GM18507 (cell line): ENCODE data around the gene RALGPS1.

Experiments used
- DNase-seq: peaks from one replicate; pipeline ENCODE4 v3.0.0; 2011; ENCODE audit warnings: low read depth; ENCODE audit not compliant: insufficient read length; ENCODE audit errors: extremely low spot score
- FAIRE-seq: peaks from 2 replicates; lab custom pipeline; 2011; peaks lifted over from hg19 to GRCh38; lab: Jason Lieb, UNC

Gene RALGPS1

DNA sequence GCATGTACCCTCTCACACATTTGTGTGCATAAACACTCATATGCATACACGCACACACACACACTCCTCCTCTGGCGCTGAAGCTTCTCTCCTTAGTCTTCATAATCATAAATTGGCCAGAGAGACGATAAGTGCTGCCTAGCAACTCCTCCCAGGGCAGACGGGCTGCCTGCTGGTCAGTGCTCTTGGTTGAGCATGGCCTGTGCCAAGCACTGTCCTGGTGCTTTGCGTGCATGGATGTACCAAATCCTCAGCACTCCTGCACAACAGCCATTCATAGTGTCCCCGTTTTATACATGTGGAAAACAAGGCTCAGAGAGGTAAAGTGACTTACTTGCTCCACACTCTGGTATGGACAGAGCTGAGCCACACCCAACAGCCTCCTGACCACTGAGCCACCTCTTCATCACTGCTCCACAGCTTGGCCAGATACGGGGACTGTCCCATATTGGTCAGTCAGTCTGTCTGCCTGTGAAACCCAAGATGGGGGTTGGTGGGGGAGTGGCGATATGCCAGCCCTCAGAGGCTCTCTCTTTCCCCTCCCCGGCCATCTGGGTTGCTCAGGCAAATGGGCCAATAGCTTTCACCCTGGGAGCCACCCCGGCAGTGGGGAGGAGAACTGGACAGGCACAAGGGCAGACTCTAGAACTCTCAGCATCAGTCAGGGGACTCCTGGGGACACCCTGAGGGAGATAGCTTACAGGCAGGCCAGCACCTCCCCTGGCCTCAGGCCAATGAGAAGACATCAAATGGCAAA is 285.7 kb downstream of the RALGPS1 start:
- DNase-seq (no peak), FAIRE-seq (no peak)

DNA sequence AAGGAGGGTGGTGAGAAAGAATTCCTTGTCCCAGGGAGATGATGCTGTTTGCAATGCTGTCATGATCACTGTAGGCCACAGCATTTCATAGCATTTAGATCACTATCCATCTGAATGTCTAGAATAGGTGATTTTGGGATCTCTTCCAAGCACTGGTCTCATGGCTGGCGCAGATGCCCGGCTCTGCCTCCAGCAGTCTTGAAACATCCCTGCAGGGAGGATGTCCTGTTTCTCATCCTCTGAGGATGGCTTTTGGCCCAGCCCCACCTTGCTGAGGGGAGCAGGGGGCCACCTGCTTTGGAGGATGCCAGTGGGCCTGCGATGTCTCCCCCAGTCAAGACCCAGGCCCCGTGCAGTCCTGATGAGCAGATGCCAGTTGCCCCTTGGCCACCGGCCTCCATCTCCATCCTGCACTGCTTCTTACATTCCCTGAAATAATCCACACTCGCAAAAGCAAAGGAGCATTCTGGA is 286.5 kb downstream of the RALGPS1 start:
- no peak for DNase-seq
- no peak for FAIRE-seq

DNA sequence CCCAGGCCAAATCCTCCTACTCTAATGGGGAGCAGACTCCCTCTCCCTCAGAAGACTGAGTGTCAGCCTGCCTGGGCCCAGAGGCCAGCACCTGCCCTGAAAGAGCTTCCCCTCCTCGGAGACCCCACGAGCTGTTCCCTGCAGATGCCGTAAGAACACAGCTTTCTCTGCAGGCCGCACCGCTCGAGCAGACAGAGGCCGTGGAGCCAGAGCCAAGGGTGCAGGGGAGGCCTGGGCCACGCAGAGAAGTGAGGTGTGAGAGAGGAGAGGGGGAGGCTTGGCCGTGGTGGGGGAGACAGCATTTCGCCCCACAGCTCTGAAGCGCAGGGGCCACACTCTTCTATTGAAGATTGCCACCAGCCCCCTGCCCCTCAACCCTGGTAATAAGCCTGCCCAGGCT is 287.1 kb downstream of the RALGPS1 start:
- FAIRE-seq (no peak), DNase-seq (no peak)

DNA sequence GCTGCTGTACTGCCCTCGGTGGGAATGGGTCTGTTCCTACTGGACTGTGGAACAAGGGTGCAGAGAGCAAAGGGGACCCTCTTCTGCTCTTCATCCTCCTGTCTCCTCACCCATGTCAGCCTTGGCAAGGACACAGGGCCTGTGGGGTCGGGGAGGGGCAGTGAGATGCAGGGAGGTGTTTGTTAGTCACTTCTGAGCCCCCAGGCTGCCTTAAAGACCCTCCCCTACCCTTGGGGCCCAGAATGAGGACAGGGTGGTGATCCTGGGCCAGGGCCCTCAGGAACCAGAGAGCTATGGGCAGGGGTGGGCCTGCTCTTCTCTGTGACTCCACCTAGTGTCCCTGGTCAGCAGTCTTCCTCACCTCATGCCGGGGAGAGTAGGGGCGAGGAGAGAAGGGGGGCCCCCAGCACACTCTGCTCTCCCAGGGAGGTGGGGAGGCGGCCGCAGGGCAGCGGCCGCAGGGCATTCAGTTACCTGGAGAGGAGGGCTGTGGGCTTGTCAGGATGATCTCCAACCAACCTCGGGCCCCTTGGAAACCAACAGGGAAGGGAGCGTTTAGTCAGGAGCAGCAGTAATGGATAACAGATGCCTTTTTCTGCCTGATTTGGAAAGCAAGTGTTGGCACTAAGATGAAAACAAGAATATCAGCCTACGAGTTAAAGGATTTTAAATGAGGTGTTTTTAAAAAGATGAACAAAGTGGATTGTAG is 288.0 kb downstream of the RALGPS1 start:
- FAIRE-seq (no peak), DNase-seq (no peak)

DNA sequence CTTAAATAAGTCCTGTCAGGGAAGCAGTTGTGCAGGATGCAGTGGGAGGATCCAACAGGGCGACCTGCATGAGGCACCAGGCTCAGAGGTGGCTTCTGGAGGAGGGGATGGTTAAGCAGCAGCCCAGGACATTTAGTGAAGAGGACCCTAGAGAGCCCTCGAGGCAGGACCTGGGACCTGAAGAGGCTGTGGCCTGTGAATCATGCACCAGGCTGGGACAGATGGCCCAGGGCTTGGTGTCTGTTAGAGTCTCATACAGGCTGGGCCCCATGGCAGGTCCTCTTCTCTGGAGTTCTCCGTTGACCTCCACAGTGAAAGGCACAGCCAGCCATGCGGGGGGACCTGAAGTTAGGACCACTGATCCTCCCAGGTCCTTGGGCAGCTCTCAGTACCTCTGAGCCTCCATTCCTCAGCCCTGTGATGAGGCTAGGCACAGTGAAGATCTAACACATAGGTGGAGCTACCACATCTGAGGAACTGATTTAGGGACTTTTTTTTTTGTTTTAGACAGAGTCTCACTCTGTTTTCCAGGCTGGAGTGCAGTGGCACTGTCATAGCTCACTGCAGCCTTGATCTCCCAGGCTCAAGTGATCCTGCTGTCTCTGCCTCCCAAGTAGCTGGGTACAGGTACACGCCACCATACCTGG is 289.2 kb downstream of the RALGPS1 start:
- DNase-seq (no peak), FAIRE-seq (no peak)

- DNase-seq: no peak
- no peak for FAIRE-seq
Observed at GRCh38 chr9:127204771-127205470, 290.3 kb downstream of the RALGPS1 start.

DNA sequence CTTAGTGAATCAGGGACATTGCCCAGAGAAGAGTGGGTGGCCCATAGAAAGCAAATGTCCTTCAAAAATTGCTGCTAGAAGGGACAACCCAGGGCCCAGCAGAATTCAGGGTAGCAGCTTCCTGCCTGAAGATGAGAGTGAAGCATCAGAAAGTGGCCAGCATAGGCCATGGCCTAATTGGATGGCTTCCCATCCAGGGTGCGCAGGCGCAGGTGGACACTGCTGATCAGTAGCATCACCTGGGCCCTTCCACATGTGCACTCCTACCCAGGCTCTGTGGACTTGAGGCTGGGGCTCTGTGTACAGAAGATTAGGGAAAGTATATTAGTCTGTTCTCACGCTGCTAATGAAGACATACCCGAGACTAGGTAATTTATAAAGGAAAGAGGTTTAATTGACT is 291.4 kb downstream of the RALGPS1 start:
- no peak for DNase-seq
- FAIRE-seq: no peak

DNA sequence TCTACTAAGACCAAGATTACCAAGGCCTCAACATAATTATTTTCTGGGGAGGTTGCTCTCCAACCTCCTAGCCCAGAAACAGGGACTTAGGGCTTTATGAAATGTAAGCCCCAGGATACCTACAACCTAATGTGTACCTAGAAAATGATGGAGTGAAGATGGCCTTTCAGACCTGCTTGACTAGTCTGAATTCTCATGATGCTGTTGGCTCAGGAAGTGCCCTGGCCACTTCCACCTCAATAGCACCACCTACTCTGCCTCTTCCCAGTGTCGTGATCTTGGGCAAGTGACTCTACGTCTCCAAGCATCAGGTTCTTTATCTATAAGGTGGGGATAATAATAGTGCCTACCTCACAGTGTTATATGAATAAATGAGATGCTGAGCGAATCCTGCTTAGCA is 292.1 kb downstream of the RALGPS1 start:
- DNase-seq (no peak), FAIRE-seq (no peak)

- no peak for FAIRE-seq
- DNase-seq: no peak
Observed at GRCh38 chr9:127207734-127208410, 293.3 kb downstream of the RALGPS1 start.

DNA sequence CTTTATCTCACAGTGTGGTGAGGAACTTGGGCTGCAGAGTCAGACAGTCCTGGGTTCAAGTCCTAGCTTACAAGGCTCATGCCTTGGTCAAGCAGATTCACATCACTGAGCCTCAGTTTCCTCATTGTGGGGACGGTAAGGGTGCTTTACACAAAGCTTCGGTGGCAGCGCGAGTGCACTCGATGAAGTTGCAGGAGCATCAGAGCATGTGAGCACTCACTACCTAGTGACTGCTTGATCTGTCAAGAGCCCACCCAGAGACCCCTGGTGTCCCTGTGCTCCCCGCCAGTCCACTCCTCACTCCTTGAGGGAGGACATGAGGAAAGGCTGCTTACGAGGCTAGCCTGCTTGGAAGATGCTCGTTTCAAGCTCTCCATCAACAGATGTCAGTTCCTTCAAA is 293.8 kb downstream of the RALGPS1 start:
- DNase-seq (no peak), FAIRE-seq (no peak)

DNA sequence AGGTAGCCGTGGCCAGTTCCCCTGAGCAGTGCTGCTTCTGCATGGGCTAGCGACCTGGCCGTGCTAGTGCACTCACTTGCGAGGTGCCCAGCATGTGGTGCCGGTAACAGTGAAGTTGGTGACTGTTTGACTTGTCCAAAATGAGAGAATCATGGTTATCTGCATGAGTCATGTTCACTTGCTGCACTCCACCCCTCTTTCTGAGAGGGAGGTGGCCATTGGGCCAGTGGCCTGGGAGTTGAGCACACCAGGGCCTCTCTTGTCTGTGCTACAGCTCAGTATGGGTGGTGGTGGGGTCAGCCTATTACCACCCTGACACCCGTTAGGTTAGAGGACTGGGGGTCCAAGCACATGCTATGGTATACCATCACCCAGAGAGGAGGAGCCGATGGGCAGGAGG is 294.6 kb downstream of the RALGPS1 start:
- no peak for FAIRE-seq

GRCh38 chr9:127209948-127210640 is 295.5 kb downstream of the RALGPS1 start:
- FAIRE-seq (no peak), DNase-seq (no peak)

More for the DNA sequence above, 294.6 kb downstream of the RALGPS1 start:
- no peak for DNase-seq

DNA sequence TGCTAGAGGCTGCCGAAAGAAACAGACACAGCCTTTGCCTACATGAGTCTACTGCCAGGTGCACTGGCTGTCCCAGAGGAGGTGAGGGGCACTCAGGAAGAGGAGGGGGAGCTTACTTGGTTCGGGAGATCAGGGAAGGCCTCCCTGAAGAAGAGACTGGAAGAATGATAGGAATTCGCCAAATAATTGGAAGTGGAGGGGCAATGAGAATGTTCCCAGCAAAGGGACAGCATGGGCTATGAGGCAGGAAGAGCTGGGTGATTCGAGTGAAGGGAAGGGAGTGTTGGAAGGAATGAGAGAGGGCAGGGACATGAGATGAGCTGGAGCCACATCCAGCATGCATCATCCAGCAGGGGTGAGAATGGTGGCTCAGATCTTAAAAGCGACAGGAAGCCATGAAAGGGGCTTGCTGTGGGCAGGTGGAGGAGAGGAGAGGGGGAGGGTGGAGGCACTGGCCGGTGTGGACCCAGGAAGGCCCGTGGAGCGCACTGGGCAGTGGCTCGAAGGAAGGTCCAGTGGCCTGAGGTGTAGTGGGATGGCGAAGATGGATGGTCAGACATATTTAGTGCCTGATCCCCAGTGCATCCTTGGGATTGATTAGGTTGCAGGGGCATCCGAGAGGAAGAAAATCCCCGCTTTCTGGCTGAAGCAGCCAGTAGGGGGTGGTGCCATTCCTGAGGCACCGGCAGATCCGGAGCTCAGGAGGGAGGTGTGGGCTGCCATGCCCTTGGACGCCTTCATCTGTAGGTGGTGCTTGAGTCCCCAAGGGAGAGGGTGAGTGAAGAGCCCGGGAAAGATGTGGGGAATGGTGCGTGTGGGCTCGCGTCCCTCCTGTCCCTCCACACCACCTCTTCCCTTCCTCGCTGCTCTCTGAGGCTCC is 296.5 kb downstream of the RALGPS1 start:
- FAIRE-seq (no peak), DNase-seq (no peak)

DNA sequence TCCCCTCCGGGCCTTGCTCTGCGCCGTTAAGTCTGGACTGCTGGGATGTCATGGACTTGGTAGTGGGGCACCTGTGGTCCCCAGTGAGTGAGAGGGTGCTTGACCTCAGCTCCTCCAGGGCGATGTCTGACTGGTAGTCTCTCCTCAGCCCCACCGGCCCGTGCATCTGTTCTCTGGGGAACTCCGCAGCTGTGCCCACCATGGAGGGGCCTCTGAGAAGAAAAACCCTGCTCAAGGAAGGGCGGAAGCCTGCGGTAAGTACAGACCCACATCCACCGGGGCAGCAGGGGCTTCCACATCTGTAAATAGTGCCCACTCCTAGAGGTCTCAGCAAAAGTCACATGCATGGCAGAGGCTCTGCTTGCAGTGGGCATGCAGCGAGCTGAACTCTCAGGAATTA is 297.4 kb downstream of the RALGPS1 start:
- DNase-seq (no peak), FAIRE-seq (no peak)

DNA sequence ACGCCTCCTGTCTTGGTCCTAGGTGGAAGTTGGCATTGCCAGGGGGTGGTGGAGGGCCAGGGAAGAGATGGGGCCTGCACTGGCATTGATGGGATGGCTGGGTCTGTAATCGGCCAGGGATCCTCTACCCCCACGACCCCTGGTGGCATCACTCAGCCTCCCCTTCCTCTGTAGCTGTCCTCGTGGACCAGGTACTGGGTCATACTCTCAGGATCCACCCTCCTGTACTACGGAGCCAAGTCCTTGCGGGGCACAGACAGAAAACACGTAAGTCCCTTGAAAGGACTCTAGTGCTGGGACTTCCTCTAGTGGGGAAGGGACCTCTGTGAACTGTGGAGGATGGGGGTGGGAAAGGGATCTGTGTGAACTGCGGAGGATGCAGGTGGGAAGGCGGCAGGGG is 297.9 kb downstream of the RALGPS1 start:
- FAIRE-seq (no peak), DNase-seq (no peak)

DNA sequence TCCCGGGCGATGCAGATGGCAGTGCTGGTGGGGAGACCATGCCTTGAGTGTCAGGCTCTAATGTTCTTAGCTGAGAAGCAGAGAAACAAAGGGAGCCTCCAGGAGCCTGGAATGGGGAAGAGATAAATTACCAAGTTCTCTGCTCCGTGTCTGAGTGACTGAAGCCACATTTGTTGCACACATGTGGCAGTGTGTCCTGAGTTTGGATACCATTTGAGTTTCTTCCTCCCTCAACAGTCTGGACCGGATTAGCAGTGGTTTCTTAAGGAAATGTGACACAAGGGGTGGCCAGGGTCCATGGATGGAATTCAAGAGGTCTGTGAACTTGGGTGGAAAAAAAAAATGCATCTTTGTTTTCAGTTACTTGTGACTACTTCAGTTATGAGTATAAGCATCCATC is 299.3 kb downstream of the RALGPS1 start:
- FAIRE-seq (no peak), DNase-seq (no peak)

GRCh38 chr9:127214421-127215267 is 300.1 kb downstream of the RALGPS1 start:
- FAIRE-seq (peak; percentile 94), DNase-seq (peak; percentile 52)
